GM10248 (cell line): ENCODE results near the gene STX1A.
"Not testable (repeated sequence)": the region's sequence is repeated elsewhere in the genome, so short reads cannot be mapped to it uniquely, and the experiment has no call there.

Experiments used
- CTCF ChIA-PET: fragments of 300-600 bp; sonication (Branson Sonifier 250); formaldehyde crosslinking; extraction: SDS; loops from one replicate; lab custom pipeline; 2021; ENCODE audit warnings: antibody characterized with exemption; lab: Yijun Ruan, JAX
- POLR2A ChIA-PET: fragments of 350-650 bp; sonication (Branson Sonifier 250); formaldehyde crosslinking; extraction: SDS; loops from one replicate; lab custom pipeline; 2020; ENCODE audit warnings: antibody characterized with exemption; lab: Yijun Ruan, JAX
- DNase-seq: peaks from one replicate; pipeline ENCODE4 v3.0.0; 2012; ENCODE audit errors: extremely low spot score
- CTCF ChIP-seq: IDR thresholded peaks from 2 replicates; pipeline ENCODE4 v1.5.1; 2012; ENCODE audit warnings: mild to moderate bottlenecking, low read depth; ENCODE audit errors: extremely low read depth, missing control alignments, control extremely low read depth

STX1A gene

GRCh38 chr7:73663033-73663432 lies 56.4 kb downstream of the STX1A start:
- no peak for TF ChIP-seq CTCF
- ChIA-PET CTCF (interaction anchor here (1.6 kb wide), 1 partner anchor 56 kb away, joined by 4 read pairs; no protein-coding TSS in a partner anchor), POLR2A (no interaction called here)
- DNase-seq: no peak

GRCh38 chr7:73660594-73660993 lies 58.9 kb downstream of the STX1A start:
- DNase-seq, CTCF ChIA-PET, POLR2A ChIA-PET: not testable (repeated sequence)

GRCh38 chr7:73659983-73660382 lies 59.5 kb downstream of the STX1A start:
- no peak for TF ChIP-seq CTCF
- no peak for DNase-seq
- ChIA-PET CTCF (interaction anchor here (1.0 kb wide), 1 partner anchor 14 kb away, joined by 3 read pairs; no protein-coding TSS in a partner anchor), POLR2A (no interaction called here)

- CTCF ChIA-PET: interaction anchor here (1.1 kb wide), 1 partner anchor 13 kb away, joined by 3 read pairs; the partner anchor contains the start of gene VPS37D
- POLR2A ChIA-PET, DNase-seq: not testable (repeated sequence)
Observed at GRCh38 chr7:73655309-73655708, 64.2 kb downstream of the STX1A start.

- CTCF ChIA-PET: interaction anchor here (1.1 to 2.7 kb wide), 2 partner anchors 45 to 82 kb away, joined by 3 to 8 read pairs; no protein-coding TSS in a partner anchor
- no peak for DNase-seq
- TF ChIP-seq CTCF: no peak
- POLR2A ChIA-PET: no interaction called here
Observed at GRCh38 chr7:73652541-73652949, 66.9 kb downstream of the STX1A start.

- no peak for TF ChIP-seq CTCF
- peak; percentile 9 for DNase-seq
- ChIA-PET CTCF (no interaction called here), POLR2A (no interaction called here)
Observed at GRCh38 chr7:73650524-73650923, 68.9 kb downstream of the STX1A start.

GRCh38 chr7:73649576-73649975 lies 69.9 kb downstream of the STX1A start:
- ChIA-PET POLR2A (no interaction called here), CTCF (no interaction called here)
- no peak for DNase-seq
- TF ChIP-seq CTCF: no peak
